GM21381 (cell line): Measurements from ENCODE around the gene MACROD2.
"Not testable (repeated sequence)": the region's sequence is repeated elsewhere in the genome, so short reads cannot be mapped to it uniquely, and the experiment has no call there.

Experiments used
- ATAC-seq: cut with Tn5 transposase; IDR thresholded peaks from one replicate; pipeline ENCODE4 v1.9.1; 2021; ENCODE audit warnings: mild to moderate bottlenecking, moderate library complexity; ENCODE audit not compliant: unreplicated experiment

Gene MACROD2

DNA sequence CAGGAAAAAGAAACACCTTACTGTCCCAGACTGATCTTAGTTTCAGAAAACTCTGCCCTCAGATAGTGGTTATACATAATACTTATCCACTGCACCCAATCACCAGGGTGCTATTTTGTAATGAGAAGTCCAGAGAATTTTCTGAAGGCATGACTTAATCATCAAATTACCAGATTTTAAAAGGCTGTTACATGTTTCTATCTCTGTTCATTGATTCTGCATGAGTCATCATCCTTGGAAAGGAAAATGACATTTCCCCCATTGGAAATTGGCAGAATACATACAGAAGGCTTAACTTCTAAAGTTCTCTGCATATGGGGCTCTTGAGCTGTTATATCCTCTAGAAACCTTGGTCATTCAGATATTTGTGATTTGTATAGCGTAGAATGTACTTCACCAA lies 930.0 kb downstream of the MACROD2 start:
- no peak for ATAC-seq

DNA sequence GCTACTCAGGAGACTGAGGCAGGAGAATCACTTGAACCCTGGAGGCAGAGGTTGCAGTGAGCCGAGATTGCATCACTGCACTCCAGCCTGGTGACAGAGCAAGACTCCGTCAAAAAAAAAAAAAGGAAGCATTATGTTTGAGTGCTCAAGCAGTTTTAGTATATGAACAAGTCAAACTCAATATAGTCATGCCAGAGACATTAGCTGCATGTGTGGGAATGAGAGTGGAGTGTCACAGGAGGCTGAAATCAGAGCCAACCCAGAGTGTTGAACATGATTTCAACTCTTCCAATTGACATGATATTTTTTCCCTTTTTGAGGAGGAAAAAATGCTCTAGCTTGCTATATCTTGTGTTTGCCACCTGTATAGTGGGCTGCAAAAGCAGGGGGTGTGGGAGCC lies 931.1 kb downstream of the MACROD2 start:
- not testable (repeated sequence) for ATAC-seq

DNA sequence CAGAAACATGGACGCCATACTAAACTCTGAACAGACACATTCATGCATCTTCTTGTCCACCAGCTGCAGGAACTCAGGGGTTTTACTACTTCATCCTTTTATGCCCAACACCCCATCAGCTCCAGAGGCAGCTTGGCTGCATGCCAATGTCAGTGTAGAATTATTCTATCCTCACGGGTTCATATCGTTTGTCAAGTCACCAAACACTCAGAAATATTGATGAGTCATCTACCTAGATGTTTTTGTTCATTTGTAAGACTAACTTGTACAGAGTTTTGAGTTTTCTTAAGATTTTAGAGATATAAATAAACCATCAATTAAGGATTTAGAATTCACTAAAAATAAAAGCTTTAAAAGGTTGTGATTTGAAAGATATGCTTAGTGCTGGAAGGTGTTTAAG lies 932.8 kb downstream of the MACROD2 start:
- no peak for ATAC-seq

DNA sequence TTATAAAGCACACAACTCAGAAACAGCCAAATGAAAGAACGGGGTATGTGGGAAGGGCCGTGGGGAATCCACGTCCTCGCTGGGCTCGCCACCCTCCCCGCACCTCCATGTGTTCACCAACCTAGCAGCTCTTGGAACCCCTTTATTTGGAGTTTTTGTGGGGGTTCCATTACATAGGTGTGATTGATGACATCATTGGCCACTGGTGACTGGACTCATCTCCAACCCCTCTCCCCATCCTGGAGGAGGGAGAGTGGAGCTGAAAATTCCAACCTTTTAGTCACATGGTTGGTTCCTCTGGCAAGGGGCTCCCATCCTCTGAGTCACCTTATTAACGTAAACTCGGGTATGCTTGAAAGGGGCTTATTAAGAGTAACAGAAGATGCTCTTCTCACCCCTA lies 934.1 kb downstream of the MACROD2 start:
- no peak for ATAC-seq

DNA sequence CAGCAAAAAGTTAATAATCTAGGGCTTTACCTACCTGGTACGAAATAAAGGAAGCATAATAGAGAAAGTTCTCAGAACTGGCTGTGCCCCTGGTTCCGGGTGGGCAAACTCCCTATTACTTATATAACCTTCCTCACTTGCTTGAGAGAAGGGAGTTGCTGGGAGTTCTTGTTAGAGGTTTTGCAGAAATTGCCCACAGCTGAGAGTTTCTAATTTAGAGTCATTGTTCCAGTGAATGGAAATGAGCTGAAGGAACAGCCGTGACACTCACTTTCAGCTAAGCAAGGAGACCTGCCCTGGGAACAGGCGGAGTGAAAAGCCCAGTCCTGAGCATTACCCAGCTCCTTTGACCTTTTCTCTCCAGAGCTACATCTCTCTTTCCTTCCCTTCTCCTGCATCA lies 936.7 kb downstream of the MACROD2 start:
- no peak for ATAC-seq

DNA sequence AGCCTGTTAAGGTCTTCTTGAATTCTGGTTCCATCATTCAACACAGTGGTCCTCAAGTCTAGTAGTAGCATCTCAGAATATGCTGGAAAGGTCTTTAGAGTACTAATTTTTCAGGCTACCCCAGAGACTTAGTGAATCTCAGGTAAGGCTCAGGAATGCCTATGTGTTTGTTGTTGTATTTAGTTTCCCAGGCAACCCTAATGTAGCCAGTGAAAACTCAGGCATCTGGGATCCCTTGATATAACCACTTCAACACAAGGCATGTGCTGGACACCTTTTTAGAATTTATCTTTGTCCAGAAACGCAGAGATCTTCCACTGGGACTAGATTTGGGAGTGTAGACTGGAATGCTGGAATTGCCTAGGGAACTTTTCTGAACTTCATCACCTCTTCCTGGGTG lies 940.0 kb downstream of the MACROD2 start:
- no peak for ATAC-seq

DNA sequence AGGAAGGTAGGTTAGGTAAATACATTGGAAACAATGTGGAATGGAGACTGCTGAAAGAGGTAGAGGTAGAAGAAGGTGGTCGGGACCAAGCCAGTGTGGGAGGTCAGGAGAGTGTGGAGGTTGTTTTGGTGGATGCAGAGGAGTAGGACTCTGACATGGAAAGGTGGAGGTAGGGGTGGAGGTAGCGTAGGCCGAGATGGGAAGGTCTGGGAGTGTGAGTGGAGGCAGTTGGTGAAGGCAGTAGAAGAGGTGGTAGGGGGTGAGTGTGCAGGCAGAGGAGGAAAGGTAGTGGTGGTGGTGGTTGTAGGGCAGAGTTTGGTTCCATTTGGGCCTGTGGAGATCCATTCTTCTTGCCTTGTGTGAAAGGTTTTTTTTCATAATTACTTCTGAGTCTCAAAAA lies 941.7 kb downstream of the MACROD2 start:
- no peak for ATAC-seq

DNA sequence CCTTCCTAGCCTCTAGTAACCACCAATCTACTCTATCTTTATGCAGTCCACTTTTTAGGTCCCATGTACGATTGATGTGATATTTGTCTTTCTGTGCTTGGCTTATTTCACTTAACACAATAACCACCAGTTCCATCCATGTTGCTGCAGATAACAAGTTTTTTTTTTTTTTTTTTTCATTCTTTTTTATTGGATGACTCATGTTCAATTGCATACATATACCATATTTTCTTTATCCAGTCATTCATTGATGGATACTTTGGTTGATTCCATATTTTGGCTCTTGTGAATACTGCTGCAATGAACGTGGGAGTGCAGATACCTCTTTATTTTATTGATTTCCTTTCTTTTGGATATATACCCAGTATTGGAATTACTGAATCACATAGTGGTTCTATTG lies 942.5 kb downstream of the MACROD2 start:
- no peak for ATAC-seq

DNA sequence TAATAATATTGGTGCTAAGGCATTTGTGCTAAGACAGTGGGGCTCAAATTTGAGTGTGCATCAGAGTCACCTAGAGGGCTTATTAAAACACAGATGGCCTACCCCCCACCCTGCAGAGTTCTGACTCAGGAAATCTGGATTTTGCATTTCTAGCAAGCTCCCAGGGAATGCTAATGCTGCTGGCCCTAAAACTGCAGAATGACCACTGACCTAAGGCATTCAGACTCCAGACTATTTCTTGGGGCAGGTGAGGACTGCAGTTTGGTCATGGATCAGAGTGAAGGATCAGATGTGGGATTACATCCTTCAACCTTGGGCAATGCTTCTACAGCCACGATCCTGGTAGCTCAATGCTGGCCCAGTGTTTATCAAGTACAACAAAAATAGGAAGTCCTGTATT lies 952.2 kb downstream of the MACROD2 start:
- no peak for ATAC-seq

DNA sequence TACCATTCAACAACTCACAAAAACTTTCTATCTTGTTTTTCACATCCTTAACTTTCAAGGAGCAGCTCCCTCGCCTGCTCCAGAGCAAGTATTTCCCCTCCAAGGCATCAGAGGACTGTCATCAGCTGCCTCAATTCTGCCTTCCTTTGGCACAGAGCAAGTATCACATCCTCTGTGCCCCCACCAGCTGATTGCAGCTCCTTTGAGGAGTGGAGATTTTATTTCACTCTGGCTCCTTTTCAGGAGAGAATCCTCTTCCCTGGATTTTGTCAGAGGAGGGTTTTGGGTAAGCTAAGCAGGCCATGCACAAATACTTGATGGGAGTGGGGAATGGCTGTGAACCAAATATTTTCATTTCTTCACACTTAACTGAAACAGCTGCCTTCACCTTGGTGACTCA lies 952.6 kb downstream of the MACROD2 start:
- no peak for ATAC-seq

DNA sequence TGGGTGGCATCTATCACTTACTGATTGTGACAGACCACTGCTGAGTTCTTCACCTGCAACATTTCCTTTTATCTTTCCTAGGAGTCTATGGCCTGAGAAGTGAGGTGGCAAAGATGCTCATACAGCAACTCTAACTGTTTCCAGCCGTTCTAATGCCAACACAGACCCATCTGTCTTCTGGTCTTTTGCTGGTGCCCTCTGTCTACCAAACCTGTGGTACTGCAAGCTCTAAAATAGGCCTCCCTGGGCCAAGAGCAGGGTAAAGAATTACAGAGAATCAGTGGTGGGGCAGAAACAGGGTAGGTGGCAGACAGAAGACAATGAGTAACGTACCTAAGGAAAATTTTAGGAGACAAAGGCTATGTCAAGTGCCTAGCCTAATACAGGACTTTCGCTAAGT lies 953.1 kb downstream of the MACROD2 start:
- ATAC-seq: no peak

DNA sequence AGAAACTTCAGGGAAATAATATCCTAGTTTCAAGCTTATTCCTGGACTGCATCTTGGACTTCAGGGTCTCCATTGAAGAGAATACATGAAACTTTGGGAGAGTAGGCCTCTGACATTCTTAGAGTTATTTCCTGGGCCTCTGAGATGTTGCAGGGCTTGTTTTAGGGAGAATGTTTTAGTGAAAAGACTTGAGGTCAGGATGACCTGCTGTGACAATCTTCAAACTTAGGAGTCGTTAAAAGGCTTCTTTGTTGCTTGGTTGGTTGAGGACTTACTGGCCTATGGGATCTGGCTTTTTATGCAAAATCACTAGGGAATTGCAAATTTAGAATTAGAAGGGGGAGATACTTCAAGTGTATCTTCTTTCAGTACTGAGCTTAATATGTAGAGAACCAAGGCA lies 955.3 kb downstream of the MACROD2 start:
- no peak for ATAC-seq

DNA sequence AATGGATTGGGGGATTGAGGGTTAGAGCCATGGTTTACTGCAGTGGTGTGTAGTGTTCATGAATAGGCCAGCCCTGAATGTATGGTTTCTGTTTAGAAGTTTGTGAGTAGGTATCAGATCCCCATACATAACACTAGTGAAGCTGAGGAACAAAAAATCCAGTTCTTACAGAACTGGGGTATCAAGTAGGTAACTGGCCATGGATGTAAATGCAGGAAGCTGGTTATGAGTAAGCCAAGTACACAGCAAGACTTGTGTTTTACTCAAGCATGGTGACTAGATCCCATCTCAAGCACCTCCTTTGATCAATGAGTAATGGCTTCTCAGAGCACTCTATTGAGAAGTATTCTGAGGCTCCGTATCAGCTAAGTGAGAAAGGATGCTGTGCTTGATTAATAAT lies 955.8 kb downstream of the MACROD2 start:
- peak; percentile 67 for ATAC-seq

DNA sequence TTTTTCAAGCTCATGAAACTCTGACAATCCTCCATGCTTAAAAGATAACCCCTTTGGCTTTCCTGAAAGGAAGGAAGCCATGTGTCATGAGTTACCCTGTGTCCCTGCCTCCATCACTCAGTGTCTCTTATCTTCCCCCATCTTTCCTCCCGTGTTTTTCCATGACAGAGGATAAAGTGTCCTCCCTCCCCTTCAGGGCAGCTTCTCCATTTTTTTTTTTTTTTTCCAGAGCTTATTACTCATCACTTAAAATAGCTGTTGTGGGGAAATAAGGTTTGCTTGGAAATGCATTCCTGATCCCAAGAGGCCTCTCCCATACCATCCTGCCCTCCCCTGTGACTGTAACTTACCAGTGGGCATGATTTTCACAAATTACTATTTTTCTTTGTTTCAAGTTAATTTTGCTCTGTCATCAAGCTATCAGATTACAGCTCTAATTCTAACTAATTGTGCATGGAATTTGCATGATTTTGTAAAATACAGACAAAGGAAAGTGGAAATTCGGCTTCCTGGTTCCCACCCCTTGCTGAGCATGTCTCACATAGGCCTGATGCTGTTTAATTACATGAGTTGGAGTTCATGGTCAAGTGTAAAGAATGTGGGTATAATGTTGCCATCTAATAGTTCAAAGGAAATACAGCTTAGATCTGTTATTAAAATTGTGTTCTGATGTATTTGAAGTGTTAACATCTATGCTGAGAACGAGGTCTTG lies 956.5 kb downstream of the MACROD2 start:
- no peak for ATAC-seq

DNA sequence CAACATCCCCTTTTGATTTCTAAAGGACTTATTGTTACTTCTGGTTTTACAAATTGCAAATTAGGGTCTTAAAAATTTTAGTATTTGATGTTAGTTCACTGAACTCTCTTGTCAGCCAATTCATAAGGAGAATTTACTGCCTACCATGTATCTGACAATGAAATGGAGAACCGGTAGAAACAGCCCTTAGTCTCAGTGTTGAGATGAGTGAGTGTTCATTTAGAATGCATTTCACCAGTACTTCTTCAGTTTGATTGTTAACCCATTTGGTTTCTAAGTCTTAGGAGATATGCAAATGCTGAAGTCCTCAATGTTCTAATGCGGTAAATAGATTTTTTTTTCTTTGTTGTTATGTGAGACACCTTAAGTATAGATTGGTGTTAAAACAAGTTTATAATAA lies 958.4 kb downstream of the MACROD2 start:
- no peak for ATAC-seq

DNA sequence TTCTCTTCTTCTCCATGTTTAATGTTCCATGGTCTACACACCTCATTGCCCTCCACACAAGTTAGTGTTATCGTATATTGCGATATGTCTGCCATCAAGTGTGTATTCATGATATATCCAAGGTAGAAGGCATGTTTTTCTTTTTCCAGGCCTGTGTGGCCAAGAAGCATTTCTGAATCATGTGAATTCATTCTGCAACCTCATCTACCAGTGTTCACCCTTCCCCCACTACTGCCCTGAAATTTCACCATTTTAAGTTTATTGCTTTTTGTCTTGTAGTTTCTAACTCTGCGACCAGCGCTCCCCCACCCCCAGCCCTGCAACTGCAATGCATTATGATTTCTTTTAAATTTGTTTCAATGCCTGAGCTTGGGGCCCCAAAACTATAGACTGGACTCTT lies 960.1 kb downstream of the MACROD2 start:
- ATAC-seq: no peak

DNA sequence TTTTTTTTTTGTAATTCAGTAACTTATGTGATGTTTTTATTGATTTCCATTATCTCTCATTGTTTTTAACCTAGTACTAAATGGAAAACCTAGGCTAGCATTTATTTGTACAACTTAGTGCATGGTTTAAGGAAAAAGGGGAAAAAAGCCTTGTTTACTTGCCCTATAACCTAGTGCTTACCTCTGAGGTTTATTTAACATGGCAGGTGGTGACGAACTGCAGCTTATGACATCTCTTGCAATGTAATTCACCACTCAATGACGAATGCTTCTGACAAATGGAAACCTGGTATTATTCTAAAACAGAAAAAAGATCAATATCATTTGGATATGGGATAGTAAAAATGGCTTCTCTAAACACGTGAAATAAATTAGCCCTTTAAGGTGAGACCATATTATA lies 960.7 kb downstream of the MACROD2 start:
- no peak for ATAC-seq

DNA sequence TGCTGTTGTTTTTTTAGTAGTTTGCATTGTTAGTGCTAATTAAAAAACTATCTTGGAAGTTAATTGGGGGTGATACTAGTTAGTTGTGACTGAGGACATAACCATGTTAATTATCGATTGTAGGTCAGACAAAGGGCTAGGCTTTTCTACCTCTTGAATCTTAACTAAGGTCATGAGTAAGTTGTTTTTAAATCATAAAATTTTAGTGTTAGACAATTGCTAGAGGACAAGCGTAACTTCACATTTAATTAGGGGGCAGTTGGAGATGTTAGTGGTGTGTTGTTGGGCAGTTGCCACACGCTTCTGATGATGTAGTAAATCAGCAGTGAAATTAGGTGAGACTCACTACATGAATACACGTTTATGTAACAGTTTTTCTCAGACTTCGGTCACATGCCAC lies 961.2 kb downstream of the MACROD2 start:
- no peak for ATAC-seq

DNA sequence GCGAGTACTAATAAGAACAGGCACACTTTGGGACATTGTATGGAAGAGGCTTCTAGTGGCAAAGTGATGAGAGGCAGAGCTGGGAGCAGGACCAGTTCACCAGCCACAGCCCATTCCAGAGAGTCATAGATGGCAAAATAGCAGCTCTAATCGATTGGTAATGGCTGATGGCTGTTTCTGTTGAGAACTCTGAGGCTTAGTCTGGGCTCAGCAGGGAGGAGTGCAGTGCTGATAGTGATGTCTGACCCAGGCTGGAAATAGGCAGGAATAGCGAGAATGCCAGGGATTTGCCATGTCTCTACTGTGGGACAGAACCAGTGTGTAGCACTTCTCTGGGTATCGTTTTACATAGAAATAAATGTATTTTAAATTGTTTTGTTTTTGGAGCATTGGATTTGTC lies 962.1 kb downstream of the MACROD2 start:
- no peak for ATAC-seq

DNA sequence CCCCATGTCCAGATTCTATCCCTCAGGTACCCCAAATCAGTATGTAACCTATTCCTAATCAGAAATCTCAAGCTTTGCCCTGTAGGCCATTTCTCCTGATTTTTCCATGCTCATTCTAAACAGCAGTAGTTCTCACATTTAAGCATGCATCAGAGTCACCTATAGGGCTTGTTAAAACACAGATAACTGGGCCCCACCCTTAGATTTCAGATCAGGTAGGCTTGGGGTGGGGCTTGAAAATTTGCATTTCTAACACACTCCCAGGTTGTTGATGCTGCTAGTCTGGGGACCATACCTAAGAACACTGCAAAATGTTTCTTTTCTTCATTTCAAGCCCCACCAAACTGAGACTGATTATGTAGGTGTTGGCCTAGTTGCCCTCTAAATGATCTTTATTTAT lies 963.3 kb downstream of the MACROD2 start:
- ATAC-seq: no peak

DNA sequence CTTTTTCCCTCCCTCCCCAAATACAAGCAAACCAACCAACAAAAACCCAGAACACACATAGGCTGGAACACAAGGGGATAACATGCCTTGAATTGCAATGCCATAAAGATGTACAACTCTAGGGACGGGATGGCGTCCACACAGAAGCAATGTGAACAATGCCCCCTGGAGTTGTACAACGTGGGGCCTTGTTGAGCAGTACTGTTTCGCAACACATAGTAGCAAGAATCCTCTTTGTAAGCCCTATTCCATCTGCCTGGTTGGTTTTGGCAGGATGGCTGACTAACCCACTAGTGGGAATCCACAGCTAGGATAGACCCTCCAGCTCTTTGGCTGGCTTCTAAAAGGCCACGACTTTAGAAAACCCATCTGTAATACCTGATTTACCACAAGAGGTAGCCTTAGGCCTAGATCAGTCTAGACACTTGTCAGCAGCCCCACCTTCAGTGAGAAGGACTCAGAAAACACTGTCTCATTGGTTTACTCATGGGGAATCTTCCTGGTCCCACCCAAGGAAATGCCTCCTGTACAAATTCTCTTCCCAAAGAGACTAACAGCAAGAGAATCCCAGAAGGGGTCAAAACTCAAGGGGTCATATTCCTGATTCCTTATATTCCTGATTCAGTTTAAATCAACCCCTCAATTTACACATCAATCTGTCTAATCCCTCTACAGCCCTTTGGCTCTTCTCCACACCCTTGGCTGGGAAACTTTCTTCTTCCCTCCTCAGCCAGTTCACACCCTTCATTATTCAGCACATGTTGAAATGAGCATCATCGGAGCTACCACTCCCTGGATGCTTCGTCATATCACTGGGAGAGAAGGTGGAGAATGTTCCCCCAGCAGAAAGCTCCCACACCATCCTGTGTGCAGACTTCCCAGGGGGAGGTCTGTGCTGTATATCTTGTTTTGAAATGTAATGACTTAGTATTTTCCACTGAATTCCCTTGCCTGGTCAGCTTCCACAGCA lies 964.5 kb downstream of the MACROD2 start:
- no peak for ATAC-seq

DNA sequence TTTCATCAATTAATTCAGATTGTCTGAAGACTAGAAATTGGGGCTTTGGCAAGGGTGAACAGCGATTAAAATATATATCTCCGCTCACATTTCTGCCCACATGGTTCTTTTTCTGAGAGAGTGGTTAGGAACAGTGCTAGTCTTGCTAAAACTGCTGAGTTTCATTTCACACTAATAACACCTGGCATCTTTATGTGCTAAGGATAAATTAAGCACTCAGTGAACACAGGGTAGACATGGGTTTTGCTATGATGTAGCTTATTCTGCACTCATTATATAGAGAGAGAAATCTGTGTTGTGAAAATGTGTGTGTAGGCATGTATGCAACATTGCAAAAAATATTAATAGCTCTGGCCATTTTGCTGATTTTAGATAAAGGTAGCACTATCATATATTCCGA lies 965.5 kb downstream of the MACROD2 start:
- ATAC-seq: no peak
